Nephron progenitor cell (in vitro differentiated cells): Measurements from ENCODE around the gene CFAP58.

Source experiments
- DNase-seq: peaks from one replicate; pipeline ENCODE4 v3.0.0; 2021
- H3K27ac Mint-ChIP-seq: 2 replicates; pipeline ENCODE4 v1.8.0; 2021; ENCODE audit warnings: mild to moderate bottlenecking, moderate library complexity, mixed read lengths
- H3K27me3 Mint-ChIP-seq: 2 replicates; pipeline ENCODE4 v1.8.0; 2021; ENCODE audit warnings: mild to moderate bottlenecking, low read depth, mixed read lengths; ENCODE audit not compliant: poor library complexity
- H3K36me3 Mint-ChIP-seq: 2 replicates; pipeline ENCODE4 v1.8.0; 2021; ENCODE audit warnings: low read depth, mixed read lengths
- H3K4me1 Mint-ChIP-seq: 2 replicates; pipeline ENCODE4 v1.8.0; 2021; ENCODE audit warnings: mixed read lengths
- H3K4me3 Mint-ChIP-seq: 2 replicates; pipeline ENCODE4 v1.8.0; 2021; ENCODE audit warnings: mild to moderate bottlenecking, moderate library complexity, mixed read lengths
- H3K9me3 Mint-ChIP-seq: 2 replicates; pipeline ENCODE4 v1.8.0; 2021; ENCODE audit warnings: mild to moderate bottlenecking, moderate library complexity, mixed read lengths
- CTCF ChIP-seq: fragments of 200-600 bp; sonication (generic); IDR thresholded peaks from 2 replicates; pipeline ENCODE4 v1.5.0; 2021; ENCODE audit warnings: antibody characterized with exemption

CFAP58 gene

GRCh38 chr10:104324931-104325330, 28.7 kb upstream of the CFAP58 start:
- Mint-ChIP-seq H3K27ac (no peak overlapping the region), H3K9me3 (no peaks in the 10 kb centered on the region), H3K4me1 (peaks cover 83% of the 10 kb centered on the region), H3K27me3 (no peaks in the 10 kb centered on the region), H3K4me3 (no peak overlapping the region), H3K36me3 (peaks cover 4% of the 10 kb centered on the region)
- TF ChIP-seq CTCF, result no peak
- DNase-seq, result no peak

GRCh38 chr10:104325436-104326435, 27.9 kb upstream of the CFAP58 start:
- H3K4me1 Mint-ChIP-seq, result peaks cover 85% of the 10 kb centered on the region
- H3K9me3 Mint-ChIP-seq, result no peaks in the 10 kb centered on the region
- no peaks in the 10 kb centered on the region for H3K27me3 Mint-ChIP-seq
- H3K36me3 Mint-ChIP-seq, result peaks cover 4% of the 10 kb centered on the region
- H3K4me3 Mint-ChIP-seq, result peak overlapping the region; percentile 5
- no peak for DNase-seq
- H3K27ac Mint-ChIP-seq, result no peak overlapping the region
- TF ChIP-seq CTCF, result no peak

- H3K9me3 Mint-ChIP-seq, result no peaks in the 10 kb centered on the region
- H3K27me3 Mint-ChIP-seq, result no peaks in the 10 kb centered on the region
- peaks cover 93% of the 10 kb centered on the region for H3K4me1 Mint-ChIP-seq
- H3K27ac Mint-ChIP-seq, result peak overlapping the region; percentile 40
- TF ChIP-seq CTCF, result no peak
- DNase-seq, result no peak
- peaks cover 4% of the 10 kb centered on the region for H3K36me3 Mint-ChIP-seq
- H3K4me3 Mint-ChIP-seq, result peak overlapping the region; percentile 57
Observed at GRCh38 chr10:104326991-104327610, 26.5 kb upstream of the CFAP58 start.

- Mint-ChIP-seq H3K4me3 (peak overlapping the region; percentile 80), H3K9me3 (no peaks in the 10 kb centered on the region), H3K36me3 (peaks cover 4% of the 10 kb centered on the region), H3K4me1 (peaks cover 92% of the 10 kb centered on the region), H3K27me3 (no peaks in the 10 kb centered on the region), H3K27ac (peak overlapping the region; percentile 98)
- peak; percentile 46 for DNase-seq
- TF ChIP-seq CTCF, result no peak
Observed at GRCh38 chr10:104327745-104328645, 25.6 kb upstream of the CFAP58 start.

GRCh38 chr10:104328646-104328895, 25.1 kb upstream of the CFAP58 start:
- Mint-ChIP-seq H3K4me3 (peak overlapping the region; percentile 80), H3K4me1 (peaks cover 94% of the 10 kb centered on the region), H3K36me3 (peaks cover 4% of the 10 kb centered on the region), H3K27ac (peak overlapping the region; percentile 98), H3K9me3 (no peaks in the 10 kb centered on the region), H3K27me3 (peaks cover 3% of the 10 kb centered on the region)
- DNase-seq, result no peak
- no peak for TF ChIP-seq CTCF
